PFSK-1 (cell line): ENCODE data around the gene CCSER1.

Source experiments
- FOXP2 ChIP-seq: optimal IDR thresholded peaks from 2 replicates; pipeline ENCODE3; 2011; ENCODE audit warnings: borderline replicate concordance, control low read depth, inconsistent platforms; ENCODE audit not compliant: insufficient read depth; ENCODE audit errors: extremely low read length, extremely low read depth
- POLR2AphosphoS5 ChIP-seq: IDR thresholded peaks from 2 replicates; pipeline ENCODE4 v1.6.1; 2012; ENCODE audit warnings: low read depth, mild to moderate bottlenecking, control low read depth, low read length, moderate library complexity
- SIN3A ChIP-seq: IDR thresholded peaks from 2 replicates; pipeline ENCODE4 v1.6.1; 2012; ENCODE audit warnings: mild to moderate bottlenecking, low read length, moderate library complexity, borderline replicate concordance; ENCODE audit not compliant: insufficient read depth
- TAF1 ChIP-seq: IDR thresholded peaks from 2 replicates; pipeline ENCODE4 v1.6.1; 2012; ENCODE audit warnings: low read length, control low read depth, borderline replicate concordance; ENCODE audit not compliant: insufficient read depth
- TF ChIP-seq, protein P1 (sequence below), 2 experiments: IDR thresholded peaks; 2 replicates each; pipeline versions ENCODE4 v1.6.1 to v1.8.0; 2011 to 2012; ENCODE audit warnings: low read depth in 2 of 2, low read length in 2 of 2, control low read depth in 1 of 2, inconsistent platforms in 1 of 2, mild to moderate bottlenecking in 1 of 2, moderate library complexity in 1 of 2; ENCODE audit not compliant: insufficient read depth in 1 of 2

The CCSER1 gene

DNA sequence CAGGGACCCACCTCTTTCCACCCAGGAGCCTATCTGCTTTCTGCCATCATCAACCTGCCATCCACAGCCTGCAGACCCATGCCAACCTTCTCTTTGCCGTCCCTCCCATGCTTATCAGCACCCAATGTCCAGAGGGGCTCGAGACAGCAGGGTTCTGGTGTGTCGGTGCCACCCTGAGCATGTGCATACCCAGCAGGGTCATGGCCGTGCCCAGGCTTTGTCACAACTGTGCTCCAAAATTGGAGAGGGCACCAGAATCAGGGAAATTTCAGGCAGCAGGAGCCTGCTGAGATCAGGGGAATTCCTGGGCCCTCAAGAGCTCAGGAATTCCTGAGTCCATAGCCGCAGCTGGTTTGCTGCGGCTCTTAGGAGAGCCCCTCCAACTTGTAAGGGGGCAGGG lies 330.6 kb downstream of the CCSER1 start:
- TF ChIP-seq FOXP2 (no peak), POLR2AphosphoS5 (no peak), SIN3A (no peak)
- TF ChIP-seq, protein P1, sequence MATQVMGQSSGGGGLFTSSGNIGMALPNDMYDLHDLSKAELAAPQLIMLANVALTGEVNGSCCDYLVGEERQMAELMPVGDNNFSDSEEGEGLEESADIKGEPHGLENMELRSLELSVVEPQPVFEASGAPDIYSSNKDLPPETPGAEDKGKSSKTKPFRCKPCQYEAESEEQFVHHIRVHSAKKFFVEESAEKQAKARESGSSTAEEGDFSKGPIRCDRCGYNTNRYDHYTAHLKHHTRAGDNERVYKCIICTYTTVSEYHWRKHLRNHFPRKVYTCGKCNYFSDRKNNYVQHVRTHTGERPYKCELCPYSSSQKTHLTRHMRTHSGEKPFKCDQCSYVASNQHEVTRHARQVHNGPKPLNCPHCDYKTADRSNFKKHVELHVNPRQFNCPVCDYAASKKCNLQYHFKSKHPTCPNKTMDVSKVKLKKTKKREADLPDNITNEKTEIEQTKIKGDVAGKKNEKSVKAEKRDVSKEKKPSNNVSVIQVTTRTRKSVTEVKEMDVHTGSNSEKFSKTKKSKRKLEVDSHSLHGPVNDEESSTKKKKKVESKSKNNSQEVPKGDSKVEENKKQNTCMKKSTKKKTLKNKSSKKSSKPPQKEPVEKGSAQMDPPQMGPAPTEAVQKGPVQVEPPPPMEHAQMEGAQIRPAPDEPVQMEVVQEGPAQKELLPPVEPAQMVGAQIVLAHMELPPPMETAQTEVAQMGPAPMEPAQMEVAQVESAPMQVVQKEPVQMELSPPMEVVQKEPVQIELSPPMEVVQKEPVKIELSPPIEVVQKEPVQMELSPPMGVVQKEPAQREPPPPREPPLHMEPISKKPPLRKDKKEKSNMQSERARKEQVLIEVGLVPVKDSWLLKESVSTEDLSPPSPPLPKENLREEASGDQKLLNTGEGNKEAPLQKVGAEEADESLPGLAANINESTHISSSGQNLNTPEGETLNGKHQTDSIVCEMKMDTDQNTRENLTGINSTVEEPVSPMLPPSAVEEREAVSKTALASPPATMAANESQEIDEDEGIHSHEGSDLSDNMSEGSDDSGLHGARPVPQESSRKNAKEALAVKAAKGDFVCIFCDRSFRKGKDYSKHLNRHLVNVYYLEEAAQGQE (IDR thresholded peaks at IDR 0.05; ENCODE audit: insufficient read depth in 1 of 2, low read depth in 2 of 2, low read length in 2 of 2), result no peak

DNA sequence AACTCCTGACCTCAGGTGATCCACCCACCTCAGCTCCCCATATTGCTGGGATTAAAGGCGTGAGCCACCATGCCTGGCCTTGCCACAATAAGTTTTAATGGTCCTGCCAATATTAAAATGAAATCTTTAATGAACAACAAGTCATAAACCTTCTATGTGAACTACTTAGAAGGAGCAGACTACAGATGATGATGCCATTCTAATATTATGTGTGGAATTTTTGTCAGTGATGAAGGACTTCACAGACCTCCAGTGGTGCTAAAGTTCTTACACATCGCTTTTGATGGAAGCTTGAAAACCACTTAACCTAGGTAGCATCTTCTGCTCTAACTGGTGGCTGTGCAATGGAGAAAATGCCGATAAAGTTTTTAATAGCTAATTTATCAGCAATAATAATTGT lies 331.4 kb downstream of the CCSER1 start:
- TF ChIP-seq FOXP2 (no peak), SIN3A (no peak)

DNA sequence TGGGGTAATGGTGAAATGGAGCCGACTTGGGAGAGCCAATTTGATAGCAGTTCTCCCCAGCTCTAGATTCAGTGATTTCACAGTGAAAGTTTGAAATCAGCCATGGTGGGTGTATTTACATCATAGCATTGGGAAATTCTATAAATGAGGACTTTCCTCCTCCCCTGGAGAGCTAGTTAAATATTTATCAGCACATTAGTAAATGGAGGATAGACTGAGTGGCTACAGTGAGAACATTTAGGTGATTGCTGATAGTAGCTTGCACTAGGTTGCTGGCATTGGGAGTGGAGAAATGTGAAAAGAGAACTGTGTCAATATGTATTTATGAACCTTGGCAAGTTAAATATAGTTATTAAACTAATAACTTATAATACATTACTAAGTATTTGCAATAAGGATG lies 347.3 kb downstream of the CCSER1 start:
- TF ChIP-seq TAF1 (no peak), SIN3A (no peak), FOXP2 (no peak), POLR2AphosphoS5 (no peak)
- TF ChIP-seq, protein P1 (IDR thresholded peaks at IDR 0.05; ENCODE audit: insufficient read depth in 1 of 2, low read depth in 2 of 2, low read length in 2 of 2), result no peak

DNA sequence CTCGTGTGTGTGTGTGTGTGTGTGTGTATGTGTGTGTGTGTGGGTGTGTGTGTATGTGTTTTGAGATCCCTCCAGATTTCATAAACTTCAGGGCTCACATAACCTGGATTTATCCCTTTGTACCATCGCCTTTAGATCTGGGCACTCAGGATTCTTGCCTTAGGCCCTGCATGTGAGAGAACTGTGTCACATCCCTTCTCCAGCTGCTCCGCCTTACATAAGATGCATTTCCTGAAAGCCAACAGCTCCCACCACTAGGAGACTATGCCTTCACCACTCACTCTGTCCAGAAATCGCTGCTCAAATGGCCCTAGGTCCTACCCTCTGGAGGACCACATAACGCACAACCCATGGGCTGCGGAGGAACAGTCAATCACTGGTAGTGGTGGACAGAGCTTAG lies 348.8 kb downstream of the CCSER1 start:
- no peak for TF ChIP-seq SIN3A
- no peak for TF ChIP-seq TAF1
- TF ChIP-seq, protein P1 (IDR thresholded peaks at IDR 0.05; ENCODE audit: insufficient read depth in 1 of 2, low read depth in 2 of 2, low read length in 2 of 2), result no peak
- TF ChIP-seq FOXP2, result no peak
- no peak for TF ChIP-seq POLR2AphosphoS5

DNA sequence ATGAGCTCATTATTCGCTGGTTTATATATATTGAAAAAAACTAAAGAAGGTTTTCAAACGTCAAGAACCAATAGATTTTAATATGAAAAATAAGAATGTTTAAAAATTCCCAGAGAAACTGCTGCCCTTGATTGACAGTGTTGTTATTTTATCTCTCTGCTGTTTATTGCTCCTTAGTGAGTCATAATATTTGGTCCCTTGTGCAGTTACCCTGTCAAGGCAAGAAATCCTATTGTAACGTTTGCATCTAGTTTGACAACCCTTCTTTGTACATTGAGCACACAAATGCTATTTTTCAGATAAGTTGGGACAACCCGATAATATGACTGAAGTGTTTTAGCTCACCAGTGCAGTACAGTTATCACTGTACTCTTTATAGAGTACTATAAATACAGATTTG lies 349.4 kb downstream of the CCSER1 start:
- TF ChIP-seq SIN3A (no peak), TAF1 (no peak), FOXP2 (no peak), POLR2AphosphoS5 (no peak)
- TF ChIP-seq, protein P1 (IDR thresholded peaks at IDR 0.05; ENCODE audit: insufficient read depth in 1 of 2, low read depth in 2 of 2, low read length in 2 of 2), result no peak

DNA sequence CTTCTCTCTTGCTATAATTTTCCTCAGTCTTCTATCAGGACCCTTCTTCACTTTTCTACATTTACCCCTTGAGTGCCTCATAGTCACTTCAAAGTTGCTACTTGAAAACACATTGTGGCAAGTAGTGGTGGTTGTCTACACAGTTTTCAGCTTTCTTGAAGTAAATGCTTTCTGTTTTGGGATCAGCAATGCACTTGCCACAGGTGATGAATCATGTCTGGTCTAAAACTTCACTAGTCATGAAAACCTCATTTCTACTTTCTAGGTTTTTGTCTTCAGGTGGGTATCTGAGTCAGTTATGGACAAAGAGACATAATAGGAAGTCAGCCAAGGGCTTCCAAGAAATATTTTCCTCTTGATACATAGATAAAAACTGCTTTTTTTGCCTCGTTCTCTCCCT lies 359.2 kb downstream of the CCSER1 start:
- no peak for TF ChIP-seq POLR2AphosphoS5
- TF ChIP-seq TAF1, result no peak
- TF ChIP-seq FOXP2, result no peak
- TF ChIP-seq, protein P1 (IDR thresholded peaks at IDR 0.05; ENCODE audit: insufficient read depth in 1 of 2, low read depth in 2 of 2, low read length in 2 of 2), result no peak
- no peak for TF ChIP-seq SIN3A
